Stimulated activated CD4-positive, alpha-beta T cell treated with anti-CD3 and anti-CD28 coated beads, Interleukin-4, amount 100 ng/mL, for 48 hours (primary cell): Measurements from ENCODE around the gene CABCOCO1.
"Not testable (repeated sequence)": the region's sequence is repeated elsewhere in the genome, so short reads cannot be mapped to it uniquely, and the experiment has no call there.

Source experiments
- DNase-seq, 2 donors: peaks; one replicate each; pipeline ENCODE4 v3.0.0-alpha.2; 2020; ENCODE audit warnings: low read depth in 2 of 2

The CABCOCO1 gene

GRCh38 chr10:61712105-61712504 lies 49.4 kb downstream of the CABCOCO1 start:
- DNase-seq, result not testable (repeated sequence)

- not testable (repeated sequence) for DNase-seq
Measured at GRCh38 chr10:61719475-61719874, 56.7 kb downstream of the CABCOCO1 start.

GRCh38 chr10:61719906-61720305 lies 57.2 kb downstream of the CABCOCO1 start:
- no peak for DNase-seq

- DNase-seq, result no peak
Measured at GRCh38 chr10:61721431-61721830, 58.7 kb downstream of the CABCOCO1 start.

GRCh38 chr10:61725221-61725620 lies 62.5 kb downstream of the CABCOCO1 start:
- DNase-seq, result not testable (repeated sequence)

- no peak for DNase-seq
Measured at GRCh38 chr10:61729596-61729995, 66.9 kb downstream of the CABCOCO1 start.

- no peak for DNase-seq
Measured at GRCh38 chr10:61730671-61731070, 67.9 kb downstream of the CABCOCO1 start.

- no peak for DNase-seq
Measured at GRCh38 chr10:61731638-61732037, 68.9 kb downstream of the CABCOCO1 start.

GRCh38 chr10:61732629-61733278 lies 70.0 kb downstream of the CABCOCO1 start:
- no peak for DNase-seq

- DNase-seq, result no peak
Measured at GRCh38 chr10:61733358-61733940, 70.7 kb downstream of the CABCOCO1 start.

- DNase-seq, result no peak
Measured at GRCh38 chr10:61735882-61736281, 73.2 kb downstream of the CABCOCO1 start.

GRCh38 chr10:61737455-61737854 lies 74.7 kb downstream of the CABCOCO1 start:
- DNase-seq, result not testable (repeated sequence)

GRCh38 chr10:61742812-61743211 lies 80.1 kb downstream of the CABCOCO1 start:
- DNase-seq, result no peak

GRCh38 chr10:61744469-61744868 lies 81.7 kb downstream of the CABCOCO1 start:
- DNase-seq, result no peak

GRCh38 chr10:61746377-61746776 lies 83.6 kb downstream of the CABCOCO1 start:
- DNase-seq, result no peak

GRCh38 chr10:61747307-61747706 lies 84.6 kb downstream of the CABCOCO1 start:
- no peak for DNase-seq

- DNase-seq, result no peak
Measured at GRCh38 chr10:61749291-61749690, 86.6 kb downstream of the CABCOCO1 start.

- DNase-seq, result peak; percentile 61 to 70
Measured at GRCh38 chr10:61750943-61751471, 88.3 kb downstream of the CABCOCO1 start.

GRCh38 chr10:61751599-61751998 lies 88.9 kb downstream of the CABCOCO1 start:
- DNase-seq, result no peak

- DNase-seq, result no peak
Measured at GRCh38 chr10:61752111-61753011, 89.6 kb downstream of the CABCOCO1 start.

GRCh38 chr10:61753453-61753852 lies 90.7 kb downstream of the CABCOCO1 start:
- no peak for DNase-seq
